Gastroesophageal sphincter (tissue), 4 donors: ENCODE measurements around the gene PPAN. TPM values are rescaled to one million over a fixed set of nuclear protein-coding genes. Genes with fewer than 3 reads are reported as not detected.

Experiments
- ATAC-seq: fragments of 150-250 bp; one replicate; pipeline ENCODE4 v1.9.1; 2016; ENCODE audit warnings: mild to moderate bottlenecking, moderate library complexity
- H3K27ac ChIP-seq, 4 donors: fragments of 200-600 bp; sonication (generic) in 3 of 4; 1 replicate in 3 of 4; 2 replicates in 1 of 4; pipeline ENCODE4 v1.5.1; 2016 to 2019
- H3K27me3 ChIP-seq: fragments of 200-600 bp; sonication (generic); one replicate; pipeline ENCODE4 v1.5.1; 2019
- H3K36me3 ChIP-seq, 2 donors: fragments of 200-600 bp; sonication (generic); one replicate each; pipeline ENCODE4 v1.5.1; 2019; ENCODE audit warnings: control low read depth in 1 of 2
- H3K4me1 ChIP-seq, 3 donors: fragments of 200-600 bp; sonication (generic); 1 replicate in 2 of 3; 2 replicates in 1 of 3; pipeline ENCODE4 v1.5.1; 2016 to 2019; ENCODE audit warnings: control low read depth in 2 of 3
- H3K4me3 ChIP-seq, 2 donors: fragments of 200-600 bp; sonication (generic); one replicate each; pipeline ENCODE4 v1.5.1; 2019; ENCODE audit warnings: mild to moderate bottlenecking in 1 of 2, moderate library complexity in 1 of 2
- H3K9me3 ChIP-seq, 3 donors: fragments of 200-600 bp; sonication (generic); one replicate each; pipeline ENCODE4 v1.5.1; 2017 to 2019; ENCODE audit warnings: control low read depth in 2 of 3
- CTCF ChIP-seq, 4 experiments: fragments of 200-600 bp in 2 of 4; fragments of 450-650 bp in 2 of 4; sonication (generic) in 1 of 4; IDR thresholded peaks; one replicate each; pipeline ENCODE4 v1.5.1; 2017 to 2019; ENCODE audit warnings: antibody characterized with exemption in 4 of 4, mild to moderate bottlenecking in 2 of 4, moderate library complexity in 2 of 4
- EP300 ChIP-seq: sonication (generic); formaldehyde crosslinking; IDR thresholded peaks from one replicate; pipeline ENCODE4 v1.6.1; 2017; ENCODE audit warnings: antibody characterized with exemption, mild to moderate bottlenecking
- POLR2A ChIP-seq, 2 donors: fragments of 450-650 bp; IDR thresholded peaks; one replicate each; pipeline ENCODE4 v1.6.1; 2017; ENCODE audit warnings: antibody characterized with exemption in 2 of 2, mild to moderate bottlenecking in 2 of 2, moderate library complexity in 1 of 2
- POLR2AphosphoS5 ChIP-seq: sonication (generic); formaldehyde crosslinking; IDR thresholded peaks from one replicate; pipeline ENCODE4 v1.6.1; 2017; ENCODE audit warnings: antibody characterized with exemption
- WGBS, 2 donors: methylation state at CpG; one replicate each; pipeline ENCODE4 v1.1.5; 2018; ENCODE audit warnings: low coverage in 1 of 2; 5-methylcytosine and 5-hydroxymethylcytosine counted together
- total RNA-seq, 4 donors: library from RNA; depleted of rRNA; stranded (reverse); fragments of >200 nt; gene quantifications; one replicate each; pipeline ENCODE4 v1.1.0, GENCODE V29; 2016

The PPAN gene
- total RNA-seq, 4 donors from 2014 or later, result 22.7 to 40.3 (median 31.5) TPM

- ATAC-seq, result no peak
- Histone ChIP-seq H3K27me3 (peaks cover 8% of the 10 kb centered on the region), H3K9me3 (no peaks in the 10 kb centered on the region), H3K27ac (no peak overlapping the region), H3K4me1 (peaks cover 0 to 15% (median 0%) of the 10 kb centered on the region in 3 donors), H3K36me3 (peaks cover 0 to under 1% of the 10 kb centered on the region in 2 donors), H3K4me3 (no peak overlapping the region)
- WGBS, 2 donors, result 68 to 77% methylated on average over 7 to 9 of the region's 9 CpGs
- TF ChIP-seq EP300 (no peak), POLR2AphosphoS5 (no peak), CTCF (IDR thresholded peaks at IDR 0.05) (no peak), POLR2A (IDR thresholded peaks at IDR 0.05) (no peak)
These were observed 22.3 kb upstream of the PPAN start for GRCh38 chr19:10083911-10084310.

DNA sequence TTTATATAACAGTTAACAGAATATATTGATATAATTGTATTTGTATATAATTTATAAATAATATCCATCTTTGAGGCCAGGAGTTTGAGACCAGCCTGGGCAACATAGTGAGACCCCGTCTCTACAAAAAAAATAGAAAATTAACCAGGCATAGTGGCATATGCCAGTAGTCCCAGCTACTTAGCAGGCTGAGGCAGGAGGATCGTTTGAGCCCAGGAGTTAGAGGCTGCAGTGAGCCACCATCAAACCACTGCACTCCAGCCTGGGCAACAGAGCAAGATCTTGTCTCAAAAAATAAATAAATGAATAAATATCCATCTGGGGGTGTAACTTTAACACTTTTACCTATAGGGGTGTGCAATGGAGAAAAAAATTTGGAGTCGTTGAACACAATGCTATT is 21.4 kb upstream of the PPAN start:
- TF ChIP-seq CTCF (IDR thresholded peaks at IDR 0.05), result no peak
- TF ChIP-seq POLR2AphosphoS5, result no peak
- TF ChIP-seq POLR2A (IDR thresholded peaks at IDR 0.05), result no peak
- no peak for TF ChIP-seq EP300
- Histone ChIP-seq H3K4me1 (peaks cover 0 to 15% (median 0%) of the 10 kb centered on the region in 3 donors), H3K9me3 (no peaks in the 10 kb centered on the region), H3K4me3 (no peak overlapping the region), H3K36me3 (peaks cover 0 to 10% of the 10 kb centered on the region in 2 donors), H3K27me3 (no peaks in the 10 kb centered on the region), H3K27ac (no peak overlapping the region)
- 56 to 83% methylated on average over 1 to 2 of the region's 3 CpGs for WGBS, 2 donors
- no peak for ATAC-seq

- 3% methylated on average over 12 of the region's 81 CpGs; no CpG with 5 or more reads in 1 of the 2 donors for WGBS, 2 donors
- H3K36me3 ChIP-seq, result peaks cover 0 to 21% of the 10 kb centered on the region in 2 donors
- H3K4me1 ChIP-seq, result peaks cover 0 to 15% (median 0%) of the 10 kb centered on the region in 3 donors
- H3K27ac ChIP-seq, result peak within 1 kb of the TSS; percentile 75 to 94 (median 92)
- no peaks in the 10 kb centered on the region for H3K9me3 ChIP-seq
- TF ChIP-seq POLR2A (IDR thresholded peaks at IDR 0.05) (peak; percentile 27 to 42), EP300 (no peak), CTCF (IDR thresholded peaks at IDR 0.05) (peak in 2 of 4 experiments; percentile 5 to 24), POLR2AphosphoS5 (no peak)
- ATAC-seq, result peak; percentile 91
- no peaks in the 10 kb centered on the region for H3K27me3 ChIP-seq
- H3K4me3 ChIP-seq, result peak within 1 kb of the TSS; percentile 88 to 98
These were observed 20.2 kb upstream of the PPAN start, which contains the start of gene SHFL for GRCh38 chr19:10085641-10086590. Gene SHFL (plus strand): TSS chr19:10086317. CDS start chr19:10086428, 111 bp downstream.

- WGBS, 2 donors, result no CpG with 5 or more reads among the region's 43 CpGs
- peaks cover 0 to 29% of the 10 kb centered on the region in 2 donors for H3K36me3 ChIP-seq
- TF ChIP-seq EP300 (no peak), POLR2AphosphoS5 (no peak), CTCF (IDR thresholded peaks at IDR 0.05) (no peak), POLR2A (IDR thresholded peaks at IDR 0.05) (no peak)
- H3K4me3 ChIP-seq, result peak overlapping the region; percentile 88 to 98
- H3K27ac ChIP-seq, result peak overlapping the region; percentile 75 to 94 (median 92)
- no peaks in the 10 kb centered on the region for H3K9me3 ChIP-seq
- H3K4me1 ChIP-seq, result peaks cover 0 to 15% (median 0%) of the 10 kb centered on the region in 3 donors
- no peaks in the 10 kb centered on the region for H3K27me3 ChIP-seq
- ATAC-seq, result peak; percentile 19
These were observed 19.5 kb upstream of the PPAN start for GRCh38 chr19:10086591-10087192.
